ENCODE results near the gene KITLG. TPM values are rescaled to one million over a fixed set of nuclear protein-coding genes. Genes with fewer than 3 reads are reported as not detected.
"Not testable (repeated sequence)": the region's sequence is repeated elsewhere in the genome, so short reads cannot be mapped to it uniquely, and the experiment has no call there.

Gene KITLG
- total RNA-seq, 1 donor from 2014 or later = 3.7 TPM

GRCh38 chr12:88518863-88519403 is 61.3 kb downstream of the KITLG start:
- DNase-seq (ENCODE audit: low spot score) = no peak
- no peak for TF ChIP-seq CTCF (IDR thresholded peaks at IDR 0.05)
- Mint-ChIP-seq H3K27ac (ENCODE audit: unreplicated experiment) (no peak overlapping the region), H3K4me3 (ENCODE audit: unreplicated experiment) (no peak overlapping the region), H3K27me3 (ENCODE audit: low read depth) (no peaks in the 10 kb centered on the region), H3K9me3 (ENCODE audit: low read depth) (peaks cover 2% of the 10 kb centered on the region), H3K36me3 (ENCODE audit: low read depth) (no peaks in the 10 kb centered on the region), H3K4me1 (ENCODE audit: low read depth) (peaks cover 6% of the 10 kb centered on the region)

- peaks cover 12% of the 10 kb centered on the region for H3K4me1 Mint-ChIP-seq (ENCODE audit: low read depth)
- no peak overlapping the region for H3K27ac Mint-ChIP-seq (ENCODE audit: unreplicated experiment)
- peaks cover 1% of the 10 kb centered on the region for H3K36me3 Mint-ChIP-seq (ENCODE audit: low read depth)
These were observed 63.5 kb downstream of the KITLG start for GRCh38 chr12:88516811-88517210.

GRCh38 chr12:88510843-88511242 is 69.4 kb downstream of the KITLG start:
- H3K27me3 Mint-ChIP-seq (ENCODE audit: low read depth) = no peaks in the 10 kb centered on the region
- H3K27ac Mint-ChIP-seq (ENCODE audit: unreplicated experiment) = no peak overlapping the region
- peaks cover 8% of the 10 kb centered on the region for H3K4me1 Mint-ChIP-seq (ENCODE audit: low read depth)
- H3K36me3 Mint-ChIP-seq (ENCODE audit: low read depth) = peaks cover 1% of the 10 kb centered on the region
- no peak for TF ChIP-seq CTCF (IDR thresholded peaks at IDR 0.05)
- no peak overlapping the region for H3K4me3 Mint-ChIP-seq (ENCODE audit: unreplicated experiment)
- no peak for DNase-seq (ENCODE audit: low spot score)
- peaks cover 3% of the 10 kb centered on the region for H3K9me3 Mint-ChIP-seq (ENCODE audit: low read depth)

More at GRCh38 chr12:88516811-88517210, 63.5 kb downstream of the KITLG start:
- H3K27me3 Mint-ChIP-seq (ENCODE audit: low read depth) = no peaks in the 10 kb centered on the region
- peaks cover 5% of the 10 kb centered on the region for H3K9me3 Mint-ChIP-seq (ENCODE audit: low read depth)
- no peak overlapping the region for H3K4me3 Mint-ChIP-seq (ENCODE audit: unreplicated experiment)
- no peak for DNase-seq (ENCODE audit: low spot score)
- TF ChIP-seq CTCF (IDR thresholded peaks at IDR 0.05) = no peak

- DNase-seq (ENCODE audit: low spot score) = no peak
- Mint-ChIP-seq H3K9me3 (ENCODE audit: low read depth) (peaks cover 3% of the 10 kb centered on the region), H3K36me3 (ENCODE audit: low read depth) (peaks cover 1% of the 10 kb centered on the region), H3K4me1 (ENCODE audit: low read depth) (peaks cover 8% of the 10 kb centered on the region), H3K27ac (ENCODE audit: unreplicated experiment) (no peak overlapping the region), H3K4me3 (ENCODE audit: unreplicated experiment) (no peak overlapping the region), H3K27me3 (ENCODE audit: low read depth) (no peaks in the 10 kb centered on the region)
- no peak for TF ChIP-seq CTCF (IDR thresholded peaks at IDR 0.05)
These were observed 70.4 kb downstream of the KITLG start for GRCh38 chr12:88509851-88510250.

GRCh38 chr12:88509347-88509746 is 70.9 kb downstream of the KITLG start:
- H3K4me1 Mint-ChIP-seq (ENCODE audit: low read depth) = peaks cover 8% of the 10 kb centered on the region

GRCh38 chr12:88507851-88508250 is 72.4 kb downstream of the KITLG start:
- not testable (repeated sequence) for H3K36me3 Mint-ChIP-seq (ENCODE audit: low read depth); H3K9me3 Mint-ChIP-seq (ENCODE audit: low read depth); H3K27ac Mint-ChIP-seq (ENCODE audit: unreplicated experiment)

More at GRCh38 chr12:88509347-88509746, 70.9 kb downstream of the KITLG start:
- peaks cover 3% of the 10 kb centered on the region for H3K9me3 Mint-ChIP-seq (ENCODE audit: low read depth)
- no peak for TF ChIP-seq CTCF (IDR thresholded peaks at IDR 0.05)
- H3K27me3 Mint-ChIP-seq (ENCODE audit: low read depth) = no peaks in the 10 kb centered on the region
- H3K4me3 Mint-ChIP-seq (ENCODE audit: unreplicated experiment) = no peak overlapping the region
- peaks cover 2% of the 10 kb centered on the region for H3K36me3 Mint-ChIP-seq (ENCODE audit: low read depth)
- DNase-seq (ENCODE audit: low spot score) = no peak
- H3K27ac Mint-ChIP-seq (ENCODE audit: unreplicated experiment) = no peak overlapping the region

More at GRCh38 chr12:88507851-88508250, 72.4 kb downstream of the KITLG start:
- H3K27me3 Mint-ChIP-seq (ENCODE audit: low read depth); H3K4me3 Mint-ChIP-seq (ENCODE audit: unreplicated experiment); H3K4me1 Mint-ChIP-seq (ENCODE audit: low read depth); DNase-seq (ENCODE audit: low spot score): not testable (repeated sequence)

All from chondrocyte (in vitro differentiated cells).